Mucosa of rectum (tissue), 2 donors: ENCODE data around the gene USB1.
A peak's percentile ranks its signal among the peaks of the same experiment; 100 is the strongest.

Experiments
- H3K27ac ChIP-seq, 2 donors: one replicate each; pipeline ENCODE4 v1.7.0; 2013; ENCODE audit warnings: inconsistent platforms in 2 of 2, low read depth in 2 of 2, low read length in 2 of 2
- H3K27me3 ChIP-seq, 2 donors: one replicate each; pipeline ENCODE4 v1.7.0; 2013; ENCODE audit warnings: low read length in 2 of 2; ENCODE audit not compliant: control insufficient read depth in 2 of 2, insufficient read depth in 2 of 2
- H3K36me3 ChIP-seq, 2 donors: one replicate each; pipeline ENCODE4 v1.7.0; 2013; ENCODE audit warnings: low read length in 2 of 2; ENCODE audit not compliant: control insufficient read depth in 2 of 2, insufficient read depth in 2 of 2
- H3K4me1 ChIP-seq, 2 donors: one replicate each; pipeline ENCODE4 v1.7.0; 2013; ENCODE audit warnings: low read length in 2 of 2, mild to moderate bottlenecking in 1 of 2; ENCODE audit not compliant: control insufficient read depth in 2 of 2, insufficient read depth in 2 of 2
- H3K4me3 ChIP-seq, 2 donors: one replicate each; pipeline ENCODE4 v1.7.0; 2013; ENCODE audit warnings: low read length in 2 of 2
- H3K9ac ChIP-seq, 2 donors: one replicate each; pipeline ENCODE4 v1.7.0; 2013; ENCODE audit warnings: low read length in 2 of 2, low read depth in 1 of 2, mild to moderate bottlenecking in 1 of 2
- H3K9me3 ChIP-seq, 2 donors: one replicate each; pipeline ENCODE4 v1.7.0; 2013; ENCODE audit warnings: low read length in 2 of 2; ENCODE audit not compliant: control insufficient read depth in 2 of 2
- donor health status: healthy.
- donor health status: Normal muscosa, but diverticular disease.

Gene USB1

GRCh38 chr16:58000706-58001676 is at the start of gene USB1:
Gene USB1, plus strand, starts transcription at chr16:58001407. Its CDS starts 77 bp downstream, at chr16:58001484.
- H3K9ac ChIP-seq = peak within 1 kb of the TSS; percentile 81 to 83
- H3K27me3 ChIP-seq = no peaks in the 10 kb centered on the region
- peaks cover 15 to 20% of the 10 kb centered on the region in 2 donors for H3K36me3 ChIP-seq
- peak within 1 kb of the TSS; percentile 80 to 89 for H3K4me3 ChIP-seq
- H3K4me1 ChIP-seq = peaks cover 10 to 16% of the 10 kb centered on the region in 2 donors
- H3K9me3 ChIP-seq = no peaks in the 10 kb centered on the region
- H3K27ac ChIP-seq = peak within 1 kb of the TSS; percentile 67 to 92

GRCh38 chr16:57952909-57953308 is 48.3 kb upstream of the USB1 start:
- Histone ChIP-seq H3K9ac (no peak overlapping the region), H3K4me1 (no peaks in the 10 kb centered on the region), H3K27me3 (no peaks in the 10 kb centered on the region), H3K36me3 (no peaks in the 10 kb centered on the region), H3K4me3 (no peak overlapping the region), H3K9me3 (no peaks in the 10 kb centered on the region), H3K27ac (no peak overlapping the region)

GRCh38 chr16:57953857-57954256 is 47.4 kb upstream of the USB1 start:
- no peak overlapping the region for H3K4me3 ChIP-seq
- H3K27ac ChIP-seq = no peak overlapping the region
- H3K9me3 ChIP-seq = no peaks in the 10 kb centered on the region
- H3K4me1 ChIP-seq = no peaks in the 10 kb centered on the region
- no peaks in the 10 kb centered on the region for H3K27me3 ChIP-seq
- no peak overlapping the region for H3K9ac ChIP-seq
- H3K36me3 ChIP-seq = no peaks in the 10 kb centered on the region

DNA sequence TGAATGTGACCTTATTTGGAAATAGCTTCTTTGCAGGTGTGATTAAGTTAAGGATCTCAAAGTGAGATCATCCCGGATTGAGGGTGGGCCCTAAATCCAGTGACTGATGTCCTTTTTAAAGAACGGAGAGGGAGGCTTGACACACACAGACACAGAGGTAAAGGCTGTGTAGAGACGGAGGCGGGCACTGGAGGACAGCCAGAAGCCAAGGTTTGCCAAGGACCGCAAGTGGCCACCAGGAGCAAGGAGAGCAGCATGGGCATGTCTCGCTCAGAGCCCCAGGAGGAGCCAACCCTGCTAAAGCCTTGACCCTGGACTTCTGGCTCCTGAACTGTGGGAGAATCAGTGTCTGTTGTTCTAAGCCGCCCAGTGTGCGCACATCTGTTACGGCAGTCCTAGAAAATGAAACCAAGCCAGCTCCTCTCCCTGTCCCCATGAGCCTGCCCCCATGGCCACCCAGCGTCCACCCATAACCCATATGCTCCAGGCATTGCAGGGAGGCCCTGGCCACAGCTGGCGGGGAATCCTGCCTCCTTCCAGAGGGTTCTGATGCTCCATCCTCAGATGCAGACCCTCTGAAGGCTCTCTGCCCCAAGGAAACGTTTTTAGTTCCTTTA is 45.5 kb upstream of the USB1 start:
- no peaks in the 10 kb centered on the region for H3K27me3 ChIP-seq
- H3K9me3 ChIP-seq = no peaks in the 10 kb centered on the region
- H3K4me1 ChIP-seq = no peaks in the 10 kb centered on the region
- H3K27ac ChIP-seq = no peak overlapping the region
- no peaks in the 10 kb centered on the region for H3K36me3 ChIP-seq
- H3K4me3 ChIP-seq = no peak overlapping the region
- H3K9ac ChIP-seq = no peak overlapping the region

DNA sequence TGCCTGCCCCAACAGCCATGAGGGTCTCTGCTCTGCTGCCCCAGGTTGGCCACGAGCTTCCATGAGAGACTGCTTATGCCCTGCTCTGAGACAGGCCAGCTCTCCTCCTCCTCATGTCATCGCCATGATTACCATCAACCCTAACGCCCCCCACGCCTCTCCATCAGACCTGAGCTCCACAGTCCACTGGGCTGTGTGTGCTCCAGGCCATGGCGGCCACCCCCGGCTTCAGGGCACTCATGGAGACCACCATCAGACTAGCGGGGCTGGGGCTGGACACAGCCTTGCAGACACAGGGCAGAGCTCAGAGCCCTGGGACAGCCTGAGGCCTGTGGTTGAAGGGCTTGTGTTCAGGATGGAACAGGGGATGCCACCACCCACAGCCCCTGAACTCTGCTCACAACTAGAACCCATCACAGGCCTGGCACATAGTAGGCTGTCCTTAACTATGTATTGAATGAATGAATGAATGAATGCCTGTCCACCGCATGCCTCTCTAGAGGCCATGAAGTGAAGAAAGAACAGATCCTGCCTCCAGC is 44.9 kb upstream of the USB1 start:
- Histone ChIP-seq H3K27me3 (no peaks in the 10 kb centered on the region), H3K9ac (no peak overlapping the region), H3K36me3 (no peaks in the 10 kb centered on the region), H3K9me3 (no peaks in the 10 kb centered on the region), H3K4me1 (no peaks in the 10 kb centered on the region), H3K4me3 (no peak overlapping the region), H3K27ac (no peak overlapping the region)

GRCh38 chr16:57956924-57957672 is 44.1 kb upstream of the USB1 start:
- no peak overlapping the region for H3K27ac ChIP-seq

GRCh38 chr16:57957673-57958392 is 43.4 kb upstream of the USB1 start:
- no peaks in the 10 kb centered on the region for H3K27me3 ChIP-seq
- H3K4me1 ChIP-seq = no peaks in the 10 kb centered on the region
- no peaks in the 10 kb centered on the region for H3K36me3 ChIP-seq
- H3K27ac ChIP-seq = no peak overlapping the region
- no peaks in the 10 kb centered on the region for H3K9me3 ChIP-seq
- no peak overlapping the region for H3K9ac ChIP-seq
- no peak overlapping the region for H3K4me3 ChIP-seq

More at GRCh38 chr16:57956924-57957672, 44.1 kb upstream of the USB1 start:
- H3K9me3 ChIP-seq = no peaks in the 10 kb centered on the region
- no peaks in the 10 kb centered on the region for H3K27me3 ChIP-seq
- no peaks in the 10 kb centered on the region for H3K36me3 ChIP-seq
- H3K9ac ChIP-seq = no peak overlapping the region
- H3K4me3 ChIP-seq = no peak overlapping the region
- H3K4me1 ChIP-seq = no peaks in the 10 kb centered on the region

- Histone ChIP-seq H3K27ac (no peak overlapping the region), H3K9ac (no peak overlapping the region), H3K36me3 (no peaks in the 10 kb centered on the region), H3K4me1 (no peaks in the 10 kb centered on the region), H3K27me3 (no peaks in the 10 kb centered on the region), H3K9me3 (no peaks in the 10 kb centered on the region), H3K4me3 (no peak overlapping the region)
Measured at GRCh38 chr16:57958544-57958943, 42.7 kb upstream of the USB1 start.

- Histone ChIP-seq H3K4me1 (no peaks in the 10 kb centered on the region), H3K9ac (no peak overlapping the region), H3K36me3 (no peaks in the 10 kb centered on the region), H3K27me3 (no peaks in the 10 kb centered on the region), H3K27ac (no peak overlapping the region), H3K9me3 (no peaks in the 10 kb centered on the region), H3K4me3 (no peak overlapping the region)
Measured at GRCh38 chr16:57959121-57959520, 42.1 kb upstream of the USB1 start.
